ENCODE results near the gene FAAP20. TPM values are rescaled to one million over a fixed set of nuclear protein-coding genes. Genes with fewer than 3 reads are reported as not detected.
"Not testable (repeated sequence)": the region's sequence is repeated elsewhere in the genome, so short reads cannot be mapped to it uniquely, and the experiment has no call there.

The FAAP20 gene
- total RNA-seq, 2 donors from 2014 or later: 59.1 to 66.9 TPM

- not testable (repeated sequence) for H3K36me3 Mint-ChIP-seq, ATAC-seq, H3K27ac Mint-ChIP-seq
These were observed 46.7 kb downstream of the FAAP20 start for GRCh38 chr1:2147869-2148268.

GRCh38 chr1:2146836-2147517 is 47.6 kb downstream of the FAAP20 start:
- DNase-seq (ENCODE audit: low spot score in 2 of 2): no peak
- ATAC-seq: no peak
- Mint-ChIP-seq H3K27ac (no peak overlapping the region), H3K36me3 (no peaks in the 10 kb centered on the region), H3K9me3 (no peaks in the 10 kb centered on the region)

More at GRCh38 chr1:2147869-2148268, 46.7 kb downstream of the FAAP20 start:
- not testable (repeated sequence) for H3K9me3 Mint-ChIP-seq; DNase-seq (ENCODE audit: low spot score in 2 of 2)

GRCh38 chr1:2145946-2146835 is 48.4 kb downstream of the FAAP20 start:
- no peaks in the 10 kb centered on the region for H3K36me3 Mint-ChIP-seq
- ATAC-seq: peak; percentile 26 to 75
- H3K9me3 Mint-ChIP-seq: no peaks in the 10 kb centered on the region
- DNase-seq (ENCODE audit: low spot score in 2 of 2): no peak
- no peak overlapping the region for H3K27ac Mint-ChIP-seq

GRCh38 chr1:2144501-2145090 is 50.0 kb downstream of the FAAP20 start:
- H3K9me3 Mint-ChIP-seq: no peaks in the 10 kb centered on the region
- ATAC-seq (no peak), DNase-seq (ENCODE audit: low spot score in 2 of 2) (no peak)
- no peak overlapping the region for H3K27ac Mint-ChIP-seq
- no peaks in the 10 kb centered on the region for H3K36me3 Mint-ChIP-seq

GRCh38 chr1:2143814-2144500 is 50.6 kb downstream of the FAAP20 start:
- H3K36me3 Mint-ChIP-seq: no peaks in the 10 kb centered on the region
- ATAC-seq: no peak
- no peaks in the 10 kb centered on the region for H3K9me3 Mint-ChIP-seq
- no peak overlapping the region for H3K27ac Mint-ChIP-seq
- no peak for DNase-seq (ENCODE audit: low spot score in 2 of 2)

- H3K9me3 Mint-ChIP-seq: no peaks in the 10 kb centered on the region
- no peak for ATAC-seq
- no peak for DNase-seq (ENCODE audit: low spot score in 2 of 2)
- no peaks in the 10 kb centered on the region for H3K36me3 Mint-ChIP-seq
- H3K27ac Mint-ChIP-seq: no peak overlapping the region
These were observed 53.5 kb downstream of the FAAP20 start for GRCh38 chr1:2141025-2141424.

Other genes starting within 250 kb of the FAAP20 start
- not detected for gene CFAP74, start 191.0 kb downstream of the FAAP20 start, total RNA-seq
- not detected for gene GABRD, start 175.4 kb downstream of the FAAP20 start, total RNA-seq
- gene PRKCZ, start 144.4 kb downstream of the FAAP20 start, total RNA-seq: 10 to 100 TPM; 11.8 to 22.4 TPM
- gene SKI, start 33.5 kb upstream of the FAAP20 start, total RNA-seq: 10 to 100 TPM; 26.6 to 43.8 TPM
- gene MORN1, start 196.8 kb upstream of the FAAP20 start, total RNA-seq: 1 to 10 TPM; 2.0 to 5.7 TPM
- gene RER1, start 197.1 kb upstream of the FAAP20 start, total RNA-seq: 100 to 1,000 TPM; 102 to 135 TPM
- 10 to 100 TPM in 1 of 2 donors, 1 to 10 TPM in 1; 4.7 to 17.0 TPM for gene PEX10, start 217.8 kb upstream of the FAAP20 start, total RNA-seq